HT-29 (cell line): ENCODE measurements around the gene GATB. TPM values are rescaled to one million over a fixed set of nuclear protein-coding genes. Genes with fewer than 3 reads are reported as not detected.

Source experiments
- DNase-seq: peaks from one replicate; pipeline ENCODE4 v3.0.0-alpha.2; 2015; ENCODE audit warnings: low spot score
- total RNA-seq: library from RNA; depleted of rRNA; stranded (reverse); fragments of >200 nt; shearing (Covaris generic); gene quantifications from 2 replicates; pipeline ENCODE4 v1.2.3, GENCODE V29; 2014

The GATB gene
- total RNA-seq, 1 experiment from 2014 or later: 14.1 TPM

DNA sequence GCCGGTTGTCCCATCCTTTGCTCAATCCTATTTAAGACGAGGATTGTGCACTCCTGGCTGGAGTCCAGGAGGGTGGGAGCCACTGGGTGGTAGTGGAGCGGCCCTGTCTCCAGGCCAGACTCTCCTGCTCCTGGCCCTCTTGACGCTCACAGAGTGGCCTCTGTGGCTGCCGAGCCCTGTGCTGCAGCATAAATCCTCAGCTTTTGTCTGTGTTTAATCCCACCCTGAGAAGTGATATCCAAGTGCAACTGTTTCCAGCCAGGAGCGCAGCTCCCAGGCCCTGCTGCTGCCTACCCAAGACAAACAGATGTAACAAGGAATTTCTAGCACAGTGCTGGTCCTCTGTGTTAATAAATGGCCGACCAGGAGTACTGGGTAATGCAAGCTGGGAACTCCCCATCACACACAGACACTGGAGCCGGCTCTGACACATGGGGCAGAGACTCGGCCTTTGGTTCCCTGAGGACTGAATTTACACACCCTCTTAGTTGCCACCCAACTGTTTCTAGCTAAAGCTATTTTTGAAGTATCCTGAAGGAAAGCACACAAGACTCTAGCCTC is 85.3 kb downstream of the GATB start:
- no peak for DNase-seq

DNA sequence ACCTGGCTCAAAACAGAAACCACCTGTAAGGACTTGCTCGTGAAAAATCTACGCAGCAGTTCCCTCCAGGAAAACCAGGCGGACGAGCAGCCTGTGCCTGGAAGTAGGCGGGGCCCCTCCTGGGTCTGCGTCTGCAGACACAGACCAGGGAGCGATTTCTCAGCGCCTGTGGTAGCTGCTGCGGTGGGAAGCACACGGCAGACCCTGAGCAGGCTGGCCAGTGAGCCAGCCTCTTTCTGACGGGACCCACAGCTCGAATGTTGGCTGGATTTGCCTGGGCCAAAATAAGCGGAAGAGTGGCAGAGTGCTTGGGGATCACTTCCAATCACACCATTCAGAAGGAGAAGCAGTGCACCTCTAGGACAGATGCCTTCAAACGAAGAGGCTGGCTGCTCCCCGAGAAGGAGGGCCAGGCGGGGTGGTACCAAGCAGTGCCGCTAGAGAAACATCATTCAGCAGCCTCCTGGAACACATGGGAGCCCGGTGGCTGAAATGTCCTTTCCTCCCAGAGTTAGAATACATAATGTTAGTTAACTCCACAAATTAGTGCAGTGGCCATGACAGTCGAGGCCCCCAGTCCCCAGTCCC is 85.9 kb downstream of the GATB start:
- DNase-seq: peak; percentile 36

DNA sequence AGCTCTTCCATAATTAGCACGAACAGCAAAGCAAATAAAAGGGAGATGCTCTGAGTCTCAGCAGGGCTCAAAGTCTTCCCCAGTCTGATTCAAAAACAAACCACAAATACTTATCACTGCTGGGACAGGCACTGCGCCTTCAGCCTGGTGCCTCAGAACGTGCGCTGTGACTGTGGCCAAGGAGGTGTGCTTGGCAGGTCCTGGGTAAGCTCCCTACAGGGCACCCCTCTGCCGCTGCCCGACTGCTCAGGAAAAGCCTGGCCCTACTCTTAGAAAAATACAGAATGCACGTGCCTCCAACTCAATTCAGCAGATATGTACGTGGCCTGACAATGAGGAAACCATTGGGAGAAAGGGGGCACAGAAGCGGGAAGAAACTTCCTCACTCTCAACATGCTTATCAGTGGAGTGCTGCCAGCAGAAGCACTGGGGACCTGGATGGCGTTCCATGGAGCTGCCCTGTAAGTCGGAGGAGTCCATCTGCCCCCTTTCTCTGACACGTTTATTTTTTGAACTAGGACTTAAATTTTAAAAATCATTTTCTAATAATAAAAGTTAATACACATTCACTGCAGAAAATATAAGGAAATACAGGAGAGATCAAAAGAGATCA is 86.8 kb downstream of the GATB start:
- no peak for DNase-seq

DNA sequence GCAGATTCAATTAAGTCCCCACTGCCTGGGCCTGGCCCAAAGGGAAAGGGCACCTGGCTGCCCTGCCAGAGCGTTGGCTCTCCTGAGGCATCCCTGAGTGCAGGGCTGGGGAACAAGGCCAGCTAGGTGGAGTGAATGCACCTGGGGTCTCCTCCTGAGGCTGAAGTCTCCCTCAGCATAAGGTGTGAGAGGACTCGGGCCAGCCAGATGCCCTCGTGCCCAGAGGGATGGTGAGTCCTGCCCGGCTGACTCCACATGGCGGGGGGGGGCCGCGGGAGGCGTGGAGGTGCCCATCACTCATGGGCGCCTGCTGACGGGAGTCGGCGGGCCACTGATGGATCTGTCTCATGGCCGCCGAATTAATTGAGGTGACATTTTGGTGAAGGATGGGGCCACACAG is 87.8 kb downstream of the GATB start:
- no peak for DNase-seq

DNA sequence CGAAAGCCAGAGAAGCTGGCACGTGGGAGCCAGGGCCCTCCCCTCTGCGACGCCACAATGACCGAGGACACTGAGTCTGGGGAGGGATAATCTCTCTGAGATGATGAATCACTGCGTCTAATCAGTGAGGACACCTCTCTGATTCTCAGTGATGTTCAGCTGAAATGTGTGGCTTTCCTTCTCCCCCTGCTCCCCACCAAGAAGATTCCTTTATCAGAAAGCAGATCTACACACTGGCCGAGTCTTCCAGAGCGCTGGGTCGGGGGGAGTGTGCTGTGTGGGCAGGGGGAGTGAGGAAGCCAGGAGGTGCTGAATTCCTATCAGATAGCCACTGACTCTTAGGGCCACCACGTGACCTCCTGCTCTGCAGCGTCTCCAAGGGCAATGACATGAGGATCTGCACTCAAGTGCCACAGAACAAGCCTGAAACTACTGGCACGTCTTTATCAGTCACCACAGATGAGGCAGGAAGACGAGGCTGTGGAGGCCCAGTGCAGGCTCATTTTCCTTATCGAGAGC is 89.2 kb downstream of the GATB start:
- no peak for DNase-seq

DNA sequence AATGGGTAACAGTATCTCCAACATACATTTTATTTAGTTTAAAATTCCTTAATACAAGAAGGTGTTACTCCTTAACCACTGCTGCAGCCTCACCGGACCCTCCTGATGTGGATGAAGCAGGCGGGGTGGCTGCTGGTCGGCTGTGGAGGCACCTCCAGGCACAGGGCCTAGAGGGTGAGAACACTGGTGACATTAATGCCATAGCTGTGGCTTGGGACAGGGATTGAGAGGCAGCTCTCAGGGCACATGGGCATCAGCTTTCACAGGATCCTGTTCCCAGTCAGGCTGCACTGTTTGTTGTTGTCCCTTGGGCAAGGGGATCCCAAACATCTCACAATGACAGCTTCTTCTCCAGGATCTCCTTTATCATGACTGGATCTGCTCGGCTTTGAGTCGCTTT is 90.0 kb downstream of the GATB start:
- no peak for DNase-seq

DNA sequence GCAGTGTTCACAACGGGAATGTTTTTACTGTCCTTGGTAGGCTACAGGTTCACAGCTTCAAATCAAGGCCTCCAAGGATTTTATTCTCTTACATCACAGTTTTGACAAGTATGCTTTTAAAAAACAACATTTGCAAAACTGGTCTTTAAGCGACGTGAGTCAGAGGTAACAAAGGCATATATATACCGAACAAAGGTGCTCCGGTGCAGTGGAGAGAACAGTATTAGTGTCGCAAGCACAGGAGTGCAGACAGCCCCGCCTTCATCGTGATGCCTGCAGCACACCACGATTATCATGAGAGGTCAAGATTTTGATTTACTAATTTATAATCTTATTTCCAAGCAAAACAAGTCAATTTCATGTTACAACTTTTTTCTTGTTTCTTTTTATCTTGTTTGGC is 90.8 kb downstream of the GATB start:
- DNase-seq: no peak

DNA sequence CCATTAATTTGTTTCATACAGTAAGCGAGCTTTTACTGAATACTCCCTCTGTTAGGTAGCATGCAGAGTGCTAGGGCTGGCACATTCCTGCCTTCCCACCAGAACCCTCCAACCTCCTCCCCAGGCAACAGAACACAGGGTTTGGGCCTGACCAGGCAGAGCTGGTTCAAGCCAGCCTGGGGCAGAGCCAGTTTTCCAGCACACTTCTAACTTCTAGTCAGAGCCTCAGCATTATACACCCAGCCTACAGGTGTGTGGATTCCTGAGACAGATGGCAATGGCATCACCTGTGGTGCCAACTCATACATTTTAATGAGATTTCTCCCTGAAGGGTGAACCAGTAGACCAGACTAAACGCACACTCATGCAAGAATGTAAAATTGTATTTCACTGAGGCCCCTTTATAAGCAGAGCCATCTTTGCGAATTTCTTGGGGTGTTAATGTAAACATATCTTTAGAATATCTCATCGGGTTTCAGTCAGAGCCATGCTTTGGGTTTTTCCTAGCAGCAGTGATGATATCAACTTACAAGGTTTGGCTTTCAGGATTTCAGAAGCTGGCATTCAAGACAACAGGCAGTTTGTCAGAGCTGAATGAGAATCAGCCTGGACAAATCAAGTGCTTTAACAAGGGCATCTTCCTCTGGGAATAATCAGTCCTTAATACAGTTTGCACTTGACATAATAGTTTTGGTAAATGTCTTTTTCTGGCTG is 92.0 kb downstream of the GATB start:
- no peak for DNase-seq

DNA sequence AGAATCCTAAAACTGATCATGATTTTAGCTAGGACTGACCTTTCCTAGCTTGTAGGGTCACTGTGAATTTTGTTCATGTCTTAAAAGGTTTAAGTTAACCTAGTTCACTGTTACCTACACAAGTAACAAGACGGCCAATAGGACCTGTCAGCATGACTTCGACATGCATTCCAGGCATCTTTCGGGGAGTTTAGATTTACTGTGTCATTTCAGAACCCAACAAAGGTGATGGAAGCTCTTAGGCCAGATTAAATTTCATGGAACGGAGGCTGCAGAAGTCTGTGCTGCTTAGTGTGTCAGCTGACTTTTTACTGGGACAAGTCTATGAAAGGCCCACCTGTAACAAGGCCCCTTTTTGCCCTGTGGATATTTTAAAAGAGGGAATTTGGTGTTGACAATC is 93.1 kb downstream of the GATB start:
- no peak for DNase-seq

DNA sequence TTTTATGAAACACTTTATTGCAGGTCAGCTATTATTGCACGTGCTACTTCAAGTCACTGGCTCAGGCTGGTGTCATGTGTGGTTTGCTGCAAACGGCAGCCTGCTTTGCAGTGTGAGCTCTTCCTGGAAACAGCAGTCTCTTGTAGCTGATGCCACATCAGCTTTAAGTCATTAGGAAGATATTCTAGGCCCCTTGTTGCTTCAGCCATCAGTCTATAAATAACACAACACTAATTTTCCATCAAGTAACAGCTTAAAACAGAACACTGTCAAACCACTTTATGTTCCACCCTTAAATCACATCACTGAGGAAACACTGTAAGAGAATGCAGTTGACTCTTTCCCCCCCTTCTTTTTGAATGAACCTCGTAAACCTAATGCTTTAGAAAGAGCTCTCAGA is 93.8 kb downstream of the GATB start:
- DNase-seq: no peak

DNA sequence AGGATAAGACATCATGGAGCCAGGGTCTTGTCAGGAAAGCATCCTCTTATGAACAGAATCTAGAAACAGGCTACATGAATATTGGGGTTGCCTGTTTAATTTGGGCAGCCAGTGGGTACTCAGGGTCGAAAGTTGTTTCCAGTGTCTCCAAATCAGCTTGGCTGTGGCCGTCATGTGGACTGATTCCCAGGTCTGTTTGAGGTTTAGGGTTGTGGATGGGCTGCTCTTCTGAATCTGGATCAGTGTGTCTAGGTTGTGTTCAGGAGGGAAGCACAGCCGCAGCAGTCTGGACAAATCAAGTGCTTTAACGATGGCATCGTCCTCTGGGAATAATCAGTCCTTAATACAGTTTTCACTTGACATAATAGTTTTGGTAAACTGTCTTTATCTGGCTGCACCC is 94.3 kb downstream of the GATB start:
- DNase-seq: no peak

DNA sequence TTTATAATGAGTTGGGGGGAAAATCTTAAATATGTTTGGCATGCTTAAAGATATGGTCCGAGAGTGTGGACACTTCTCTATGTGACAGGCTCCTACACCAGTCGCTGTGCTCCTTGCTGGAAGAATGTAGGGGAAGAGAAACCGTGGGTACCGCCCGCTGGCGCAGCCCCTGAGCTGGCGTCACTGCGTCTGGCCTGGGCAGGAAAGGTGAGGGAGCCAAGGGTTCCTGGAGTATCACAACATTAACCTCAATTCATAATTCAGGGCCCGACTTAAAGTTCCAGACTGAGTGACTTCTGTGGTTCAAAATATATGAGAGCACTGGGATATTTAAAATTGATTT is 95.1 kb downstream of the GATB start:
- DNase-seq: no peak

DNA sequence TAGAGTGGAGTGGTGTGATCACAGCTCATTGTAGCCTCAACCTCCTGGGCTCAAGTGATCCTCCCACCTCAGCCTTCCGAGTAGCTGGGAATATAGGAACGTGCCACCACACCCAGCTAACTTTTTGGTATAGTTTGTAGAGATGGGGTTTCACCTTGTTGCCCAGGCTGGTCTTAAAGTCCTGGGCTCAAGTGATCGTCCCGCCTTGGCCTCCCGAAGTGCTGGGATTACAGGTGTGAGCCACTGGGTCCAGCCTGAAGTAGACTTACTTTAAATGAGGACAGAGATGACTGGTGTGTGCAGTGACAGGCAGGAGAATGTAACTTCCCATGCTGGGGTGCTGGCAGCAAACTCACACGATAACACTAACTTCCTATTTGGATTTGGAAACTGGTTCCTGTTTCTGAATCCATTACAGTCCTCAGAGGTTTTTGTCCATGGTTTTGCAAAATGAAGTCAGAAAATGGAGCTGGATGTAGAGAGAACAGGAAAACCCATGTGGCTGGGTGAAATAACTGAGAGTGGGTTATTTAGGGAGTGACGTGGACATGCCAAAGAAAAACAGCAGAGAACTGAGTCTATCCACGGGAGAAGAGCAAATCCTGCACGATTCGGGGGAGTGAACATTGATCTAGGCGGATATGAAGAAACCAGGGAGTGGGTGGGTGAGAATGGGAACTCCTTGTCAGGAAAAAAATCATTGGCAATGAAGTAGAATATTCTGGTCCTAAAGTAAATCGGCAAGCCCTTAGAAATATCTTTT is 95.6 kb downstream of the GATB start:
- DNase-seq: no peak

DNA sequence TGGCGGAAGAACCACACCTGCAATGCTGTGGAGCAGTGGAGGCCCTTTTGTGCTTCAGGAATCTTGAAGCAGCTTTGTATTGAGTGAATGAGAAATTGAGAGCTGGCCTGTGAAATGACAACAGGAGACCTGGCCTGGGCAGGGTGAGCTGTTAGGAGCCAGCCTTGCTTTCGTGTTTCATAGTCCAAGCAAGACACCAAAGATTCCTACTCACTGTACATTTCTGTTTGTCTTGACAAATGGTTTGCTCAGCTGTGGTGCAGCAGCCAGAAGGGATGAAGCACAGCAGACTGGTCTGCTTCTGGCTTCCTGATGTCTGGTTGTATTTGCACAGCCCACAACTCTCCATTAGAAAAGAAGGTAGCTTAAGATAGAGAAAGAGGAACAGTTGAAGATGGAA is 96.5 kb downstream of the GATB start:
- no peak for DNase-seq

DNA sequence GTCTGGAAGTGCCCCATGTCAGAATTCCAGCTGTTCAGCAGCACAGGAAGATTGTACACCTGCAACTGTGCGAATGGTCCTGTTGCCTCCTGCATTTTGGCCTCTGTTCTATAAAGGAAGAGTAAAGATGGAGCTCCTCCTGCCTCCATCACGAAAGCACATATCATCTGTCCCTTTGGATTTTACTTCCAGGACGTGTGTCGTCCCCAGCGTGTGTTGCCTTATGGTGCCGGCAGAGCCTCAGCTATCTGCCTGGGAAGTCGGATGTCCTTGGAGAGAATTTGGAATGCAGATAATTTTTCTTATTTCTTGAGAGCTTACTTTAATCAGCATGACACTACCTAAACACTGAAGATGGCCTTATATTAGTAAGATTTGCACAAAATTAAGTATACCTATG is 97.7 kb downstream of the GATB start:
- DNase-seq: no peak

DNA sequence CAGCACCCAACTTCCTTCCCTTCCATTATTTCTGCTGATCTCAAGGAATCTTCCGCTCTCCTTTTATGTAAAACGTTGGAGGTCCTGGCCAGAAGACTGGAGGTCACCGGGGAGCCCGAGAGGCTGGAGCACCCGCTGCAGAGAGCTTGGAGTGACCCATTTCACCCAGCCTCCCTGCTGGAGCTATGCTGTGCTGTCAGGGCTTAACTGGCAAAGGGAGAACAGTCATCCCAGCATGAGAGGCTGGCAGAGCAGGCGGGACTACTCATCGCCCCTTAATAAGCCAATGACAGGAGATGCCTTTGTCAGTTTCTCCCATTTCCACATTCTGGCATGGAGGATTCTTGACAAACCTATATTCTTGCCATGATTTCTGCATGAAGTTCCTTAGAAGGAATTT is 98.9 kb downstream of the GATB start:
- no peak for DNase-seq

DNA sequence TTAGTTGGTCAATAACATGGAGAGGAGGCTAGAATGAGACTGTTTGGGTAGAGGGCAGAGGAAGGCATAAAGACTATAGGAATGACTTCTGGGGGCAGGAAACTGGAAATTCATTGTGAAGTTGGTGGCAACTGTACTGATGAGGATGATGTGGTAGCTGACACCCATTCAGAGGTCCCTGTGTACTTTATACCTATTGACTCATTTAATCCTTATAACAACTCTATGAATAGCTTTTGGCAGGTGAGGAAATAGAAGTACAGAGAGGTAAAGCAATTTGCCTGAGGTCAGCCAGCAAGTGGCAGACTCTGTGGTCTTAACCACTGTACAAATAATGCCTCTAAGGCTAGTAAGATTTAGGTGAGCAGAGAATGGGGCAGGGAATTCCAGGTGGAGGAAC is 100.1 kb downstream of the GATB start:
- no peak for DNase-seq

DNA sequence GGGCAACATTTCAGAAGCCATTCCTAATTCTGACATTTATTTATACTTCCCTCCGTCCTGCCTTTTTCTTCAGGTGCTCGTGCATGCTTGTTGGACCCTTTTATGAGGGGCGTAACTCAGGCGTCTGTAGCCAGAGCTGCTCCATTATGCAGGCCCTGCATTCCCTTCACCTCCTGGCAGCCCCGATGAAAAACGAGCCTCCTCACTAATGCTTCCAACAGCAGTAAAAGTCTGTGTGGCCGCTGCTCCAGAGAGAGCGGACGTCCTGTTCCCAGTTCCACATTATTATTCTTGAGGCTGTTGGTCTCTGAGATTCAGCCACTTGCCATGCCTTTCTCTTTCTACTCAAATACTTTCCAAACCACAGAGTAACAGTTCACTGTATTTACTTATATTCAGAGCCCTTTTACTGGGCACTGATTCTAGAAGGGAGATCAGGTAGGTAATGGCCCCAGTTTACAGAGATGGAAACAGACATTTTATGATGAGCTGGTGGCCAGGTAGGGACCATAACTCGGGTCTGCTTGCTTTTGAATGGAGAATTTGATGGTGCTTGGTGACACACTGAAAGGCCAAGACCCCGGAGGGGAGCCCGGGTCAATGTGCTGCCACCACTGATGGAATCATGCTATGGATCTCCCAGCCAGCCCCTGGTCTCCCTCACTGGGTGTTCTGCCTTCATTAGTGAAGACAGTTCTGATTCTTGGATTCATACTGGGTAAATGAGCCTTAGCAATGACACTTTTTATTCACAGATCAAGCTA is 101.0 kb downstream of the GATB start:
- no peak for DNase-seq

DNA sequence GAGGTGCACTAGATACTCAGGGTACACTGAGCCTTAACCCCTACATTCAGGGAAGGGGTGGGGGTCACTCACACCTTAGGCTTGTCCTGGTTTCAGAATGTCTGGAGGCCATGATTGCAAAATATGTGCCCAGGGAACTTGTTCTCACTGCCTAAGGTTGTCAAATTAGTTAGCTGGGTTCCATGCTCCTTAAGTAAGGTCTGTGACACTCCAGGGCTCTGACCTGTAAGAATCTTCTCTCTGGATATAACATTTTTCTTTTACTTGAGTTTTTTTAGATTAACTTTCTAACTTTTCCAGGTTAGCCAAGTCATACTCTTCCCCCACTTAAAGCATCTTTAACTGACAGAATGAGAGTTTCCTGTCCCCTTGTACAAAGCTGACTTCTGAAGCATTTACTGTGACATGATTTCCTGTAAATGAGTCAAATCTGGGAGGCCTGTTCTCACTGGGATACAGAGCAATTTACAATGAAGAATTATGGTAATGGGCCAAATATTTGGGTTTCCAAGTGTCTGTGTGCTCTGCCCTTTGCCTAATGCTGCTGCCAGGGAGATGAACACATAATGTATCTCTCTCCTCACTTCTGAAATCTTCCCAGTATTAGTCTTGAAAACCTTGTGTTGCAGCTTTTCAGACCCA is 101.7 kb downstream of the GATB start:
- no peak for DNase-seq

DNA sequence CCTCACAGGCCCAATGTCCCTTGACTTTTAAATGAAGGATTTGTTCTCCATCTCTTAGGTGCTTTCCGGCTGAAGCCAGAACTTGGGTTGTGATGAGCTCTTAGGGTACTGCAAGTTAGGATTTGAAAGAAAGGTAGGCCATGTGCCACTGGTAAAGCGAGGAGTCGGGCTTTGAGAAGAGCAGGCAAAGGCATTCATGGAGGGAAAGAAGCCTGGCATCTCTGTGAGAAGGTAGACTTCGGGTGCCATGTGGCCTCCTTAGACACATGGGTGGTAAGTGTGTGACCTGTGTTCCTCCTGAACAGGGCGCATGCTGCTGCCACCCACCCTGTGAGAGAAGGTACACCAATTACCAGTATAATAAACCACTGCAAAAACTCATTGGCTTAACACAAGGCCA is 102.9 kb downstream of the GATB start:
- DNase-seq: no peak

DNA sequence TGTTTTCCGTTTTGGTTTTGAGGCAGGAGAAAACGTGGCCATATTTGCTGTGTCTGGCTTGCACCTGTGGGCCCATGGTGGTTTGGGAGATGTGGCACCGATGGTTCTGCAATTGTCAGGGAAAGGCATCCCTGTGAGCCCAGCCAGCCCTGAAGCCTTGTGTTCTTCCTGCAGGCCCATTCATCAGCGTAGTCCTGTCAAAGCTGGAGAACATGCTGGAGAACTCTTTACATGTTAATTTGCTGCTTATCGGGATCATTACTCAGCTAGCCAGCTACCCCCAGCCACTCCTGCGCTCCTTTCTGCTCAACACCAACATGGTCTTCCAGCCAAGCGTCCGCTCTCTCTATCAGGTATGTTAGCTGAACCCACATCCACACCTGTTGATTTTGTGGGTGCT is 104.7 kb downstream of the GATB start:
- DNase-seq: no peak
